ENCODE measurements around the gene NFIB. TPM values are rescaled to one million over a fixed set of nuclear protein-coding genes. Genes with fewer than 3 reads are reported as not detected.

The NFIB gene
- total and polyA plus RNA-seq, 2 of the 8 experiments (the other 6 are each of a cell fraction or from before 2014, with no cell fraction given) = 2.6 to 13.1 TPM

DNA sequence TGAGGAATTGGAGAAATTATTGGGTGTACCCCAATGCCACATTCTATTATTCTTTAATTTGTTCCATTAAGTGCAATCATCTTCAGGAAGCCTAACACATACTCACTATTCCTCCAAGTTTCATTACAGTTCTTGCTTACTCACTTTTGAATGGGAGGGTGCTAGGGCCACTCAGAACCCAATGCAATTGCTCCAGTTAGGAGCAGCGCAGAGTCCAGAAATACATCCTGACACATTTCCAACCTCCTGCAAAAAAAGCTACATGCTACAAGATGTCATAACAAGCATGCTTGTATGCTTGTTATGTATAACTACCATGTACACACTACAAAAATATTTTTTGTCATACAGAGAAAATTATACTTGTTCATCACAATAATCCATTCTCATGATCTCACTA lies 27.8 kb downstream of the NFIB start (continued):
- TF ChIP-seq, protein P1, sequence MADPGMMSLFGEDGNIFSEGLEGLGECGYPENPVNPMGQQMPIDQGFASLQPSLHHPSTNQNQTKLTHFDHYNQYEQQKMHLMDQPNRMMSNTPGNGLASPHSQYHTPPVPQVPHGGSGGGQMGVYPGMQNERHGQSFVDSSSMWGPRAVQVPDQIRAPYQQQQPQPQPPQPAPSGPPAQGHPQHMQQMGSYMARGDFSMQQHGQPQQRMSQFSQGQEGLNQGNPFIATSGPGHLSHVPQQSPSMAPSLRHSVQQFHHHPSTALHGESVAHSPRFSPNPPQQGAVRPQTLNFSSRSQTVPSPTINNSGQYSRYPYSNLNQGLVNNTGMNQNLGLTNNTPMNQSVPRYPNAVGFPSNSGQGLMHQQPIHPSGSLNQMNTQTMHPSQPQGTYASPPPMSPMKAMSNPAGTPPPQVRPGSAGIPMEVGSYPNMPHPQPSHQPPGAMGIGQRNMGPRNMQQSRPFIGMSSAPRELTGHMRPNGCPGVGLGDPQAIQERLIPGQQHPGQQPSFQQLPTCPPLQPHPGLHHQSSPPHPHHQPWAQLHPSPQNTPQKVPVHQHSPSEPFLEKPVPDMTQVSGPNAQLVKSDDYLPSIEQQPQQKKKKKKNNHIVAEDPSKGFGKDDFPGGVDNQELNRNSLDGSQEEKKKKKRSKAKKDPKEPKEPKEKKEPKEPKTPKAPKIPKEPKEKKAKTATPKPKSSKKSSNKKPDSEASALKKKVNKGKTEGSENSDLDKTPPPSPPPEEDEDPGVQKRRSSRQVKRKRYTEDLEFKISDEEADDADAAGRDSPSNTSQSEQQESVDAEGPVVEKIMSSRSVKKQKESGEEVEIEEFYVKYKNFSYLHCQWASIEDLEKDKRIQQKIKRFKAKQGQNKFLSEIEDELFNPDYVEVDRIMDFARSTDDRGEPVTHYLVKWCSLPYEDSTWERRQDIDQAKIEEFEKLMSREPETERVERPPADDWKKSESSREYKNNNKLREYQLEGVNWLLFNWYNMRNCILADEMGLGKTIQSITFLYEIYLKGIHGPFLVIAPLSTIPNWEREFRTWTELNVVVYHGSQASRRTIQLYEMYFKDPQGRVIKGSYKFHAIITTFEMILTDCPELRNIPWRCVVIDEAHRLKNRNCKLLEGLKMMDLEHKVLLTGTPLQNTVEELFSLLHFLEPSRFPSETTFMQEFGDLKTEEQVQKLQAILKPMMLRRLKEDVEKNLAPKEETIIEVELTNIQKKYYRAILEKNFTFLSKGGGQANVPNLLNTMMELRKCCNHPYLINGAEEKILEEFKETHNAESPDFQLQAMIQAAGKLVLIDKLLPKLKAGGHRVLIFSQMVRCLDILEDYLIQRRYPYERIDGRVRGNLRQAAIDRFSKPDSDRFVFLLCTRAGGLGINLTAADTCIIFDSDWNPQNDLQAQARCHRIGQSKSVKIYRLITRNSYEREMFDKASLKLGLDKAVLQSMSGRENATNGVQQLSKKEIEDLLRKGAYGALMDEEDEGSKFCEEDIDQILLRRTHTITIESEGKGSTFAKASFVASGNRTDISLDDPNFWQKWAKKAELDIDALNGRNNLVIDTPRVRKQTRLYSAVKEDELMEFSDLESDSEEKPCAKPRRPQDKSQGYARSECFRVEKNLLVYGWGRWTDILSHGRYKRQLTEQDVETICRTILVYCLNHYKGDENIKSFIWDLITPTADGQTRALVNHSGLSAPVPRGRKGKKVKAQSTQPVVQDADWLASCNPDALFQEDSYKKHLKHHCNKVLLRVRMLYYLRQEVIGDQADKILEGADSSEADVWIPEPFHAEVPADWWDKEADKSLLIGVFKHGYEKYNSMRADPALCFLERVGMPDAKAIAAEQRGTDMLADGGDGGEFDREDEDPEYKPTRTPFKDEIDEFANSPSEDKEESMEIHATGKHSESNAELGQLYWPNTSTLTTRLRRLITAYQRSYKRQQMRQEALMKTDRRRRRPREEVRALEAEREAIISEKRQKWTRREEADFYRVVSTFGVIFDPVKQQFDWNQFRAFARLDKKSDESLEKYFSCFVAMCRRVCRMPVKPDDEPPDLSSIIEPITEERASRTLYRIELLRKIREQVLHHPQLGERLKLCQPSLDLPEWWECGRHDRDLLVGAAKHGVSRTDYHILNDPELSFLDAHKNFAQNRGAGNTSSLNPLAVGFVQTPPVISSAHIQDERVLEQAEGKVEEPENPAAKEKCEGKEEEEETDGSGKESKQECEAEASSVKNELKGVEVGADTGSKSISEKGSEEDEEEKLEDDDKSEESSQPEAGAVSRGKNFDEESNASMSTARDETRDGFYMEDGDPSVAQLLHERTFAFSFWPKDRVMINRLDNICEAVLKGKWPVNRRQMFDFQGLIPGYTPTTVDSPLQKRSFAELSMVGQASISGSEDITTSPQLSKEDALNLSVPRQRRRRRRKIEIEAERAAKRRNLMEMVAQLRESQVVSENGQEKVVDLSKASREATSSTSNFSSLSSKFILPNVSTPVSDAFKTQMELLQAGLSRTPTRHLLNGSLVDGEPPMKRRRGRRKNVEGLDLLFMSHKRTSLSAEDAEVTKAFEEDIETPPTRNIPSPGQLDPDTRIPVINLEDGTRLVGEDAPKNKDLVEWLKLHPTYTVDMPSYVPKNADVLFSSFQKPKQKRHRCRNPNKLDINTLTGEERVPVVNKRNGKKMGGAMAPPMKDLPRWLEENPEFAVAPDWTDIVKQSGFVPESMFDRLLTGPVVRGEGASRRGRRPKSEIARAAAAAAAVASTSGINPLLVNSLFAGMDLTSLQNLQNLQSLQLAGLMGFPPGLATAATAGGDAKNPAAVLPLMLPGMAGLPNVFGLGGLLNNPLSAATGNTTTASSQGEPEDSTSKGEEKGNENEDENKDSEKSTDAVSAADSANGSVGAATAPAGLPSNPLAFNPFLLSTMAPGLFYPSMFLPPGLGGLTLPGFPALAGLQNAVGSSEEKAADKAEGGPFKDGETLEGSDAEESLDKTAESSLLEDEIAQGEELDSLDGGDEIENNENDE (IDR thresholded peaks at IDR 0.05; ENCODE audit: insufficient replicate concordance, low read length) = no peak
- TF ChIP-seq NANOG (IDR thresholded peaks at IDR 0.05; ENCODE audit: insufficient read depth, low read depth, low read length, poor library complexity, severe bottlenecking) (no peak), YY1 (IDR thresholded peaks at IDR 0.05; ENCODE audit: low read depth, low read length) (no peak), BCL11A (IDR thresholded peaks at IDR 0.05; ENCODE audit: low read depth in 2 of 2, low read length in 2 of 2) (no peak)
